Activated naive CD4-positive, alpha-beta T cell treated with anti-CD3 and anti-CD28 coated beads for 36 hours (primary cell): Measurements from ENCODE around the gene KRTAP2-4. TPM values are rescaled to one million over a fixed set of nuclear protein-coding genes. Genes with fewer than 3 reads are reported as not detected.
"Not testable (repeated sequence)": the region's sequence is repeated elsewhere in the genome, so short reads cannot be mapped to it uniquely, and the experiment has no call there.

Source experiments
- CTCF ChIA-PET: fragments of 350-600 bp; sonication (Branson Sonifier 250); formaldehyde crosslinking; loops from one replicate; lab custom pipeline; 2021; ENCODE audit warnings: antibody characterized with exemption; lab: Charles Lee
- DNase-seq: peaks from one replicate; pipeline ENCODE4 v3.0.0-alpha.2; 2020
- H3K27ac Mint-ChIP-seq: one replicate; pipeline ENCODE4 v1.8.0; 2021; ENCODE audit warnings: mild to moderate bottlenecking, mixed read lengths
- H3K27me3 Mint-ChIP-seq: one replicate; pipeline ENCODE4 v1.8.0; 2021; ENCODE audit warnings: low read depth, mixed read lengths
- H3K36me3 Mint-ChIP-seq: one replicate; pipeline ENCODE4 v1.8.0; 2021; ENCODE audit warnings: low read depth, mixed read lengths
- H3K4me1 Mint-ChIP-seq: one replicate; pipeline ENCODE4 v1.8.0; 2021; ENCODE audit warnings: low read depth, mixed read lengths
- H3K4me3 Mint-ChIP-seq: one replicate; pipeline ENCODE4 v1.8.0; 2021; ENCODE audit warnings: mild to moderate bottlenecking, moderate library complexity, mixed read lengths
- H3K9me3 Mint-ChIP-seq: one replicate; pipeline ENCODE4 v1.8.0; 2021; ENCODE audit warnings: mixed read lengths
- intact Hi-C: fragments of 100-400 bp; cut with micrococcal nuclease; formaldehyde crosslinking; loops from one replicate; pipeline ENCODE4 v1.15.1; 2023
- total RNA-seq, 2 experiments: library from RNA; stranded (reverse); gene quantifications; one replicate each; pipeline ENCODE4 v1.2.3, GENCODE V29; 2021

KRTAP2-4 gene
- total RNA-seq, 2 experiments from 2014 or later: not detected

GRCh38 chr17:41046735-41047465 lies 18.8 kb downstream of the KRTAP2-4 start, which contains the start of gene KRTAP2-1:
TSS of gene KRTAP2-1 (minus strand) at chr17:41047316. CDS start at chr17:41047267, 49 bp downstream.
- H3K27me3 Mint-ChIP-seq: peaks cover 27% of the 10 kb centered on the region
- H3K9me3 Mint-ChIP-seq, DNase-seq, H3K4me1 Mint-ChIP-seq, H3K4me3 Mint-ChIP-seq, H3K27ac Mint-ChIP-seq, intact Hi-C loops, H3K36me3 Mint-ChIP-seq: not testable (repeated sequence)
- CTCF ChIA-PET: interaction anchor here (0.6 kb wide), 1 partner anchor 60 kb away, joined by 3 read pairs; no protein-coding TSS in a partner anchor

DNA sequence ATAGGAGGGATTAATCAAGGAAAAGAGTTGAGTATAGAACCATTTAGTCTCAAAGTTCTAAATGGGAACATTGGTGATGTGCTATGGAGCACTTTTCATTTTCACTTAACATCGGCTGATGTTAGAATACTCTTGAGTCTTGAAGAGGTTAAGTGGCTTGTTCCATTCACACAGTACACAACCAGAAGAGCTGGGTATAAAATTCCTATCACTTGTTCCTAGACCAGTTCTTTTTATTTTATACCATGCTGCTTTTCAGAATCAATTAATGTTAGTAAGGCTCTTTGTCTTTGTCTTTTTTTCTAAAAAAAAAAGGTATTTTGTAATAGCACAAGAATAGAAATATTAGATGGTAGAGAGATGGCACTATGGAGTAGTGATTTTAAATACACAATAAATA lies 22.7 kb downstream of the KRTAP2-4 start:
- intact Hi-C loops: no loop called here
- Mint-ChIP-seq H3K36me3 (no peaks in the 10 kb centered on the region), H3K4me3 (no peak overlapping the region), H3K27ac (no peak overlapping the region), H3K4me1 (peaks cover 4% of the 10 kb centered on the region), H3K27me3 (peaks cover 18% of the 10 kb centered on the region), H3K9me3 (peaks cover 8% of the 10 kb centered on the region)
- CTCF ChIA-PET: no interaction called here
- no peak for DNase-seq

GRCh38 chr17:41040783-41041571 lies 24.7 kb downstream of the KRTAP2-4 start, which contains the start of gene KRTAP1-1:
TSS of gene KRTAP1-1 (minus strand) at chr17:41041450. CDS start at chr17:41041397, 53 bp downstream.
- intact Hi-C loops, H3K9me3 Mint-ChIP-seq, H3K4me1 Mint-ChIP-seq, H3K27ac Mint-ChIP-seq, DNase-seq, H3K4me3 Mint-ChIP-seq, CTCF ChIA-PET, H3K36me3 Mint-ChIP-seq, H3K27me3 Mint-ChIP-seq: not testable (repeated sequence)

GRCh38 chr17:41037853-41038350 lies 27.8 kb downstream of the KRTAP2-4 start:
- H3K4me3 Mint-ChIP-seq: no peak overlapping the region
- H3K27ac Mint-ChIP-seq: no peak overlapping the region
- intact Hi-C loops: no loop called here
- DNase-seq: no peak
- no peaks in the 10 kb centered on the region for H3K36me3 Mint-ChIP-seq
- CTCF ChIA-PET: no interaction called here
- no peaks in the 10 kb centered on the region for H3K27me3 Mint-ChIP-seq
- no peaks in the 10 kb centered on the region for H3K4me1 Mint-ChIP-seq
- peaks cover 2% of the 10 kb centered on the region for H3K9me3 Mint-ChIP-seq

GRCh38 chr17:41034346-41034935 lies 31.2 kb downstream of the KRTAP2-4 start, which contains the start of gene KRTAP1-3:
TSS of gene KRTAP1-3 (minus strand) at chr17:41034874. CDS start at chr17:41034821, 53 bp downstream.
- H3K27ac Mint-ChIP-seq, H3K4me3 Mint-ChIP-seq, DNase-seq, H3K4me1 Mint-ChIP-seq, H3K36me3 Mint-ChIP-seq, intact Hi-C loops, CTCF ChIA-PET, H3K27me3 Mint-ChIP-seq, H3K9me3 Mint-ChIP-seq: not testable (repeated sequence)

DNA sequence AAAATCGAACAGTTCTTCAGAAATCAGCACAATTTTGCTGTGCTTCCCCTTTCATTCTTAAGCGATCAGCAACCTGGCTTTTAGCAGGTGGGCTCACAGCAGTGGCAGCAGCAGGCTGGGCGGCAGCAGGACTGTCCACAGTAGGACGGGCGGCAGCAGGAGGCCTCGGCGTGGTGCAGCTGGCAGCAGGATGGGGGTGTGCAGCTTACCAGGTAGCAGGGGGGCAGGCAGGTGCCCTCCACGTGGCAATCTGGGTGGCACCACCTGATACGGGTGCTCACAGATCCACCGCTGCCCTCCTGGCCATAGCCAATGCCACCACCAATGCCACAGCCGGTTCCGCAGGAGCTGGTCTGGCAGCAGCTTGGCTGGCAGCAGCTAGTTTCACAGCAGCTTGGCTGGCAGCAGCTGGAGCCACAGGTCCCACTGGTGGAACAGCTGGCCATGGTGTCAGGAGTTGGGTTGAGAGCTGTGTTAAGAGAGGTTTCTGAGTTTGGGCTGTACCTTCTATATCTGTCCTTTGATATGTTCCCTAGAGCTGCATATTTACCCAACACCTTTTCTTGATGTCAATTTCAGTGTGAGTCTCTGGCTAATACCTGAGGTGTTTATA lies 35.9 kb downstream of the KRTAP2-4 start, which contains the start of gene KRTAP1-4:
Gene KRTAP1-4 (minus strand): TSS at position 563 of the 613 bp plus-strand sequence. CDS start 117 bp downstream, at position 446.
- H3K27me3 Mint-ChIP-seq: peaks cover 6% of the 10 kb centered on the region

DNA sequence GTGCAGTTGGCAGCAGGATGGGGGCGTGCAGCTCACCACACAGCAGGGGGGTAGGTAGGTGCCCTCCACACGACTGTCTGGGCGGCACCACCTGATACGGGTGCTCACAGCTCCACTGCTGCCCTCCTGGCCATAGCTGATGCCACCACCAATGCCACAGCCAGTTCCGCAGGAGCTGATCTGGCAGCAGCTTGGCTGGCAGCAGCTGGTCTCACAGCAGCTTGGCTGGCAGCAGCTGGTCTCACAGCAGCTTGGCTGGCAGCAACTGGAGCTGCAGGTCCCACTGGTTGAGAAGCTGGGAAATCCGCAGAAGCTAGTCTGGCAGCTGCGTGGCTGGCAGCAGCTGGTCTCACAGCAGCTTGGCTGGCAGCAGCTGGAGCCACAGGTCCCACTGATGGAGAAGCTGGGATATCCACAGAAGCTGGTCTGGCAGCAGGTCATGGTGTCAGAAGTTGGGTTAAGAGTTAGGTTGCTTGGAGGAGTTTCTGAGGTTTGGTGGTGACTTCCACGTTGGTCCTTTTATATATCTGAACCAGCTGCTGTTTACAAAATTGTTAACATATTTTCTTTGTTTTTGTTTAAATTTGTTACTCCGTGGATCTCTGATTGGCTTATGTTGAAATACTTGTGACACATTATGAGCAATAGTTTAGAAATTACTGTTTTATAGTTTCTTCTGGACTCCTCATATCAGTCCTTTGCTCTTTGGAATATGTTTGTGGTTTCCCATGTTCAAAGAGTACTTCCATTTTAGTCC lies 38.8 kb downstream of the KRTAP2-4 start, which contains the start of gene KRTAP1-5:
Gene KRTAP1-5 (minus strand): TSS at position 494 of the 757 bp plus-strand sequence. CDS start 53 bp downstream, at position 441.
- Mint-ChIP-seq H3K36me3 (no peaks in the 10 kb centered on the region), H3K9me3 (no peaks in the 10 kb centered on the region), H3K27me3 (peaks cover 8% of the 10 kb centered on the region), H3K4me3 (no peak within 1 kb of the TSS), H3K27ac (no peak within 1 kb of the TSS), H3K4me1 (no peaks in the 10 kb centered on the region)
- CTCF ChIA-PET: no interaction called here
- intact Hi-C loops: no loop called here
- DNase-seq: no peak

More for the DNA sequence above, 35.9 kb downstream of the KRTAP2-4 start, which contains the start of gene KRTAP1-4:
- CTCF ChIA-PET: no interaction called here
- Mint-ChIP-seq H3K9me3 (no peaks in the 10 kb centered on the region), H3K27ac (no peak within 1 kb of the TSS), H3K36me3 (no peaks in the 10 kb centered on the region), H3K4me1 (no peaks in the 10 kb centered on the region), H3K4me3 (no peak within 1 kb of the TSS)
- DNase-seq: no peak
- intact Hi-C loops: no loop called here

DNA sequence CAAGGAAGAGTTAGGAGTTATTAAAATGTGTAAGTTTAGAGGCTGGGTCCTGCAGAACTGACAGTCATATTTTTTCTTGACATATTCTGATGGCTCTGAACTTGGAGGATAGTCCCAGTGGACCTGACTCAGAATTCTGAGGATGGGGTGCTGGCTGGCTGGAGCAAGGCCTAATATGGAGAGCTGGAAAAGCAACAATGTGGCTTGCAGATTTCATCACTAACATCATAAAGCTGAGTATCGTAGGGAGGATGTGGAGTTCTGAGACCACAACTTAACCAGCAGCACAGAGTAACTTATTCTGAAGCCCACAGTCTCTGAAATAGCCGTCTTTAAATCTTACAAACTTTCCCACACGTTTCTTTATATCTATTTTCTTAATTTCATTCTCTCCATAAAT lies 41.0 kb downstream of the KRTAP2-4 start:
- H3K36me3 Mint-ChIP-seq: no peaks in the 10 kb centered on the region
- no peak overlapping the region for H3K27ac Mint-ChIP-seq
- CTCF ChIA-PET: no interaction called here
- intact Hi-C loops: no loop called here
- H3K4me3 Mint-ChIP-seq: no peak overlapping the region
- no peak for DNase-seq
- peaks cover 5% of the 10 kb centered on the region for H3K27me3 Mint-ChIP-seq
- no peaks in the 10 kb centered on the region for H3K4me1 Mint-ChIP-seq
- H3K9me3 Mint-ChIP-seq: no peaks in the 10 kb centered on the region

GRCh38 chr17:41020336-41020735 lies 45.3 kb downstream of the KRTAP2-4 start:
- no peaks in the 10 kb centered on the region for H3K4me1 Mint-ChIP-seq
- no peaks in the 10 kb centered on the region for H3K9me3 Mint-ChIP-seq
- no peak overlapping the region for H3K4me3 Mint-ChIP-seq
- intact Hi-C loops: no loop called here
- H3K27me3 Mint-ChIP-seq: peaks cover 2% of the 10 kb centered on the region
- H3K36me3 Mint-ChIP-seq: no peaks in the 10 kb centered on the region
- no peak overlapping the region for H3K27ac Mint-ChIP-seq
- no peak for DNase-seq
- CTCF ChIA-PET: interaction anchor here (0.7 kb wide), 1 partner anchor 15 kb away, joined by 3 read pairs; no protein-coding TSS in a partner anchor

DNA sequence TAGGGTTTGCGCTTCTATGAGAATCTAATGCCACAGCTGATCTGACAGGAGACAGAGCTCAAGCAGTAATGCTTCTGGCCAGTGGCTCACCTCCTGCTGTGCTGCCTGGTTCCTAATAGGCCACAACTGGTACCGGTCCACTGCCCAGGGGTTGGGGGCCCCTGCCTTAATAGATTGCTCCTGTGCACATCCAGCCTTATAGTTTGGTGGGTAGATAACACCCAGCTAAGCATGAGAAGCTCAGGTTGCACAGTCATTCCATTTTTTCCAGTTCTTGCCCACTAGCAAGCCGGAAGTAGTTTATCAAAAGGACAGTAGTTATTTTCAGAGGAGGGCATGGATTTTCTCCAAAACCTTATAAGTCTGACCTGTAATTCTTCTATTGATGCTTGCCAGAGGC lies 46.3 kb downstream of the KRTAP2-4 start:
- CTCF ChIA-PET: interaction anchor here (0.6 to 0.7 kb wide), 3 partner anchors 14 to 413 kb away, joined by 3 to 4 read pairs (median 4); no protein-coding TSS in a partner anchor
- no peak overlapping the region for H3K27ac Mint-ChIP-seq
- H3K4me3 Mint-ChIP-seq: no peak overlapping the region
- H3K4me1 Mint-ChIP-seq: no peaks in the 10 kb centered on the region
- DNase-seq: no peak
- intact Hi-C loops: no loop called here
- no peaks in the 10 kb centered on the region for H3K9me3 Mint-ChIP-seq
- H3K36me3 Mint-ChIP-seq: no peaks in the 10 kb centered on the region
- peaks cover 2% of the 10 kb centered on the region for H3K27me3 Mint-ChIP-seq

- Mint-ChIP-seq H3K4me3 (no peak overlapping the region), H3K27ac (no peak overlapping the region), H3K27me3 (peaks cover 2% of the 10 kb centered on the region), H3K4me1 (no peaks in the 10 kb centered on the region), H3K36me3 (no peaks in the 10 kb centered on the region), H3K9me3 (no peaks in the 10 kb centered on the region)
- DNase-seq: no peak
- intact Hi-C loops: no loop called here
- CTCF ChIA-PET: no interaction called here
These were observed 47.1 kb downstream of the KRTAP2-4 start for GRCh38 chr17:41018541-41018940.
